Measurements from ENCODE around the gene BMP7.
"Not testable (repeated sequence)": the region's sequence is repeated elsewhere in the genome, so short reads cannot be mapped to it uniquely, and the experiment has no call there.

Gene BMP7

GRCh38 chr20:57289391-57290177 is 23.1 kb upstream of the BMP7 start:
- intact Hi-C loops (cut with DNase I), result no loop called here
- peak in 34 of 42 donors; percentile 9 to 82 (median 48) for DNase-seq

DNA sequence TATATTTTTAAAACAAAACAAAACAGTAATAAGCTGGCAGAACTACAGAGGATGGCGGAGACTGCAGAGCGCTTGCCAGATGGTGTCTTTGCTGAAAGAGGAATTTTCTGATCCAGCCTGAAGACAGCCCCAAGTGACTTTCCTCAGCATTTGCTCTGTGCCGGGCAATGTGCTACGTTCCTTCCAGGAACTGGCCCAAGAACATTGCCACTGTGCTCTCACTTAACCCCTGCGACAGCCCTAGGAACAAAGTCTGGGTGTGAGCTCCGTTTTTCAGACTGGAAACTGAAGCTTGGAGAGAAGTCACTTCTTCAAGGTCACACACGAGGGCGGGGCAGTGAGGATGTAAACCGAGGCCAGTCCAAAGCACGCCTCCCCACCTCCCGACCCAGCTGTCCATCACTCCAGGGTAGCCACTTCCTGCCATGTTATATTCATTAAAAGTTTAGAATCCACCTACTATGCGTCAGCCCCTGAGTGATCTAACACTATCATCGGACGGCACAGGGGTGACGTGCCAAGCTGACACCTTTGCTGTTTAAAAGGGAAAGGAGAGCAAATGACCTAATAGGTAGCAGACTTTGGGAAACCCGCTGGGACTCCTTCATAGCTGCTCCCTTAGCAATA is 22.3 kb upstream of the BMP7 start:
- intact Hi-C loops (cut with DNase I), result no loop called here
- DNase-seq, result peak in 9 of 42 donors; percentile 28 to 68 (median 37)

- no peak for DNase-seq
- intact Hi-C loops (cut with DNase I), result no loop called here
Observed at GRCh38 chr20:57287901-57288300, 21.5 kb upstream of the BMP7 start.

GRCh38 chr20:57287007-57287880 is 20.8 kb upstream of the BMP7 start:
- DNase-seq, result peak in 2 of 42 donors; percentile 18 to 45
- intact Hi-C loops (cut with DNase I), result no loop called here

- DNase-seq, result no peak
- intact Hi-C loops (cut with DNase I), result no loop called here
Observed at GRCh38 chr20:57283860-57284259, 17.4 kb upstream of the BMP7 start.

DNA sequence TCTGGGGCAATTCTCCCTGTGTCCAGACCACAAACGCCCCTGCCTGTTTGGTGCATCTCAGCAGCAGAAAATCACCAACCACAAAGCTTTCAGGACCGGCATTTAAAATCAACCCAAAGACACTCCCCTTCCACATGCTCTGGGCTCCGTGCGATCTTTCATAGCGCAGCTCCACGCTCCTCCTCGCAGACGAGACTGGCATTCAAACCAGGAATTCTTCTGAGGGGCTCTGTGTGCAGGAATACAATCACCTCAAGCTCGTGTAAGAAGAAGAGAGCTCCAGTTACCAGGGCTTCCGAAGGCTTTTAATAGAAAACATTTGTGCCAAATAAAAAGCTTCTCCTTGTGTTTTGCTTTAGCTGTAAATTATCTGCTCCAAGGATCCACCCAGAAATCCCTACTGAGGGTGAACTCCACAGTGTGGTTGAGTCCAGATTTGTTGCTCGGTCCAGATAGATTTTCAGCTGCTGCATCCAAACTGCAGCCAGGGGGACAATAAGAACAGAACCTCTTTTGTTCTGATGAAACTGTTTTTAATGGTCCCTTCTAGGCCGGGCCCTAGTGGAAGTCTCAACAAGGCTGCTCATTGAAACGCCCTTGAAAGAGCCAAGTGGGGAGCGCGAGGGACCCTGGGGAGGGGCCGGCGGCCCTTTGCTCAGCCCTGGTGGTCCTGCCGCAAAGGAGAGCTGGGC is 16.4 kb upstream of the BMP7 start:
- peak in 33 of 42 donors; percentile 33 to 78 (median 54) for DNase-seq
- intact Hi-C loops (cut with DNase I), result no loop called here

- intact Hi-C loops (cut with DNase I), result no loop called here
Observed at GRCh38 chr20:57281900-57282299, 15.5 kb upstream of the BMP7 start.

DNA sequence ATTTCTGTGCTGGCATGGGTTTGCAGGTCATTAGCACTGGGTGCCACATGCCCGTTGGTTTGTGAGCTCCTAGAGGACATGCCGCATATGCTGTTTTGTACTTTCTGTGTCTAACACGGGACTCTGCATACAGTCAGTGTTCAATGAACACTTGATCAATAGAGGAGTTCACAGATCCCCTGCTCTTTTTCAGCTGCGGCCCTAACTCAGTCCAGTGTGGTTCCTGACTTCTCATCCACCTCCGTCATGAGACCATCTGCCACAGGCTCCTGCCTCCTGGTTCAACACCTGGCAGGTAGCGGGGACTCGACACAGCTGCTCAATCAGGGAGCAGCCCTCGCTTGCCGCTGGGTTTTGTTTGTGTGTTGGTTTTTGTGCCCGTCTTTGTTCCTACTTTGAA is 13.8 kb upstream of the BMP7 start:
- intact Hi-C loops (cut with DNase I), result no loop called here
- no peak for DNase-seq

More at GRCh38 chr20:57281900-57282299, 15.5 kb upstream of the BMP7 start:
- DNase-seq, result no peak

- intact Hi-C loops (cut with DNase I); DNase-seq: not testable (repeated sequence)
Observed at GRCh38 chr20:57279548-57279947, 13.1 kb upstream of the BMP7 start.

DNA sequence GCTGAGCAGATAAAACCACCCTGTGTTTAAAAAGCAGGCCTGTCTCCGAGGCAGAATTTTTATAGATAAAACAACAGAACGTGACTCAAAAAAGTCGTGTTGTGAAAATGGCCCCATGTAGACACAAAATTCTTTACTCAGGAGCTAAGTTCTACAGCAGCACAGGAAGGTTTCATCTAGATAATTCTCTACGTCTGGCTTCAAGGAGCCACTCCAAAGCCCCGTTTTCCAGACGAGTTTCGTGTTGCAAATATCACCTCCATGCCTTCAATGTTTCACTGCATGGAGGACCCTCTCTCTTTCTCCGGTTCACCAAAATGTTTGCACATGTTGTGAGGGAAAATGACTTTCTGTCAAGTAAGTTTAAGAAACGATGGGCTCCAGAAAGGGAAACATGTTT is 12.0 kb upstream of the BMP7 start:
- DNase-seq, result no peak
- intact Hi-C loops (cut with DNase I), result no loop called here

- intact Hi-C loops (cut with DNase I), result no loop called here
- DNase-seq, result no peak
Observed at GRCh38 chr20:57277398-57278105, 11.1 kb upstream of the BMP7 start.

GRCh38 chr20:57276221-57276620 is 9.8 kb upstream of the BMP7 start:
- DNase-seq, result no peak
- intact Hi-C loops (cut with DNase I), result no loop called here

GRCh38 chr20:57275813-57276212 is 9.4 kb upstream of the BMP7 start:
- intact Hi-C loops (cut with DNase I), result no loop called here
- no peak for DNase-seq

GRCh38 chr20:57275334-57275733 is 8.9 kb upstream of the BMP7 start:
- DNase-seq, result no peak
- intact Hi-C loops (cut with DNase I), result no loop called here

GRCh38 chr20:57274846-57275245 is 8.4 kb upstream of the BMP7 start:
- no peak for DNase-seq
- intact Hi-C loops (cut with DNase I), result no loop called here

- intact Hi-C loops (cut with DNase I), result no loop called here
- no peak for DNase-seq
Observed at GRCh38 chr20:57274299-57274698, 7.9 kb upstream of the BMP7 start.

DNA sequence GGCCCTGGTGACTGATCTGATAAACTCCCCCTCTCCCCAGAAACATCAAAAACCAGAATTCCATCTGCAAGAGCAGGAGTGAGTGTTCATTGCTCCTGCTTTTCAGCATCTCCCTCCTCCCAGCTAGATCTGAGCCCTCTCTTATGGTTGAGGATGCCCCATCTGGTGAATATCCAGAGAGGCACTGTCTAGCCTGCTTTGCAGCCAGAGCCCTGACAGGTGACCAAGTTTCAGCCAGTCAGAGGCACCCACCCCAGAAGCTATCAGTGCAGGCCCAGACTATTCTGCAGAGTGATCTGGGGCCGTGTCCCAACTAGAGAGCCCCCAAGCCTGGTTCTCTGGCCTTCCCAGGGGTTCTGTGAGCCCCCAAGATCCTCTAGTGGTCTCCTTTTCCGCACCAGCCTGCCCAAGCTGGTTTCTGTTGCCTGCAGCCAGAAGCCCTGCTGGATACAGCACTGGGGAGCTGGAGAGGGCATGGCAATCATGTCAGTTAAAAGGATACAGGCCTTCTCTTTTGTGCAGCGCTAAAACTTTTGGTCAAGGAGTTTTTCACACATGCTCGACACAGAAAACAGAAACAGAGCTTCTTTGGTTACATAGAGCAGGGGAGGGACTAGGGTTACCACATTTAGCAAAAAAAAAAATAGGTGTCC is 6.6 kb upstream of the BMP7 start:
- intact Hi-C loops (cut with DNase I), result no loop called here
- DNase-seq, result no peak

Measured in head of caudate nucleus (tissue), 42 donors.